ENCODE results near the gene PTGER3. TPM values are rescaled to one million over a fixed set of nuclear protein-coding genes. Genes with fewer than 3 reads are reported as not detected.

PTGER3 gene
- total RNA-seq, 4 donors from 2014 or later, result 0.12 to 1.5 (median 0.29) TPM; not detected in 1

- in situ Hi-C loops (cut with MboI; ENCODE audit: low sequenced_read_pairs in 4 of 4), result loop anchor here in 2 of 4 donors (25.0 kb wide), 2 partner anchors 341 to 491 kb away; no protein-coding TSS in a partner anchor
- Histone ChIP-seq H3K4me1 (no peaks in the 10 kb centered on the region), H3K36me3 (no peaks in the 10 kb centered on the region), H3K27me3 (no peaks in the 10 kb centered on the region), H3K4me3 (no peak overlapping the region), H3K9me3 (no peaks in the 10 kb centered on the region), H3K27ac (no peak overlapping the region)
- no peak for TF ChIP-seq POLR2A (IDR thresholded peaks at IDR 0.05)
- no peak for TF ChIP-seq CTCF (IDR thresholded peaks at IDR 0.05 in 4 of 5, conservative IDR thresholded peaks at IDR 0.05 in 1 of 5)
- intact Hi-C loops (cut with DNase I; ENCODE audit: low total_unique reads), result no loop called here
- no peak for ATAC-seq
- DNase-seq, result no peak
Measured at GRCh38 chr1:71027991-71028390, 19.6 kb downstream of the PTGER3 start.

GRCh38 chr1:71026093-71026492 is 21.5 kb downstream of the PTGER3 start:
- Histone ChIP-seq H3K27ac (no peak overlapping the region), H3K27me3 (no peaks in the 10 kb centered on the region), H3K4me3 (no peak overlapping the region), H3K36me3 (no peaks in the 10 kb centered on the region), H3K9me3 (no peaks in the 10 kb centered on the region), H3K4me1 (no peaks in the 10 kb centered on the region)
- ATAC-seq, result no peak
- DNase-seq, result no peak
- in situ Hi-C loops (cut with MboI; ENCODE audit: low sequenced_read_pairs in 4 of 4), result loop anchor here in 2 of 4 donors (25.0 kb wide), 2 partner anchors 339 to 489 kb away; no protein-coding TSS in a partner anchor
- intact Hi-C loops (cut with DNase I; ENCODE audit: low total_unique reads), result no loop called here
- TF ChIP-seq POLR2A (IDR thresholded peaks at IDR 0.05) (no peak), CTCF (IDR thresholded peaks at IDR 0.05 in 4 of 5, conservative IDR thresholded peaks at IDR 0.05 in 1 of 5) (no peak)

- Histone ChIP-seq H3K9me3 (no peaks in the 10 kb centered on the region), H3K4me3 (no peak overlapping the region), H3K36me3 (no peaks in the 10 kb centered on the region), H3K27ac (no peak overlapping the region), H3K27me3 (no peaks in the 10 kb centered on the region), H3K4me1 (no peaks in the 10 kb centered on the region)
- intact Hi-C loops (cut with DNase I; ENCODE audit: low total_unique reads) (no loop called here), in situ Hi-C loops (cut with MboI; ENCODE audit: low sequenced_read_pairs in 4 of 4) (no loop called here)
- no peak for DNase-seq
- no peak for TF ChIP-seq CTCF (IDR thresholded peaks at IDR 0.05 in 4 of 5, conservative IDR thresholded peaks at IDR 0.05 in 1 of 5)
- no peak for TF ChIP-seq POLR2A (IDR thresholded peaks at IDR 0.05)
- ATAC-seq, result no peak
Measured at GRCh38 chr1:71023515-71023914, 24.1 kb downstream of the PTGER3 start.

- Histone ChIP-seq H3K4me1 (no peaks in the 10 kb centered on the region), H3K27me3 (no peaks in the 10 kb centered on the region), H3K36me3 (no peaks in the 10 kb centered on the region), H3K4me3 (no peak overlapping the region), H3K9me3 (no peaks in the 10 kb centered on the region), H3K27ac (no peak overlapping the region)
- ATAC-seq (no peak), DNase-seq (no peak)
- no peak for TF ChIP-seq CTCF (IDR thresholded peaks at IDR 0.05 in 4 of 5, conservative IDR thresholded peaks at IDR 0.05 in 1 of 5)
- TF ChIP-seq POLR2A (IDR thresholded peaks at IDR 0.05), result no peak
- intact Hi-C loops (cut with DNase I; ENCODE audit: low total_unique reads) (no loop called here), in situ Hi-C loops (cut with MboI; ENCODE audit: low sequenced_read_pairs in 4 of 4) (no loop called here)
Measured at GRCh38 chr1:71019233-71019969, 28.2 kb downstream of the PTGER3 start.

Measured in gastrocnemius medialis (tissue), 4 donors.